ENCODE data around the gene ETS1.

The ETS1 gene

DNA sequence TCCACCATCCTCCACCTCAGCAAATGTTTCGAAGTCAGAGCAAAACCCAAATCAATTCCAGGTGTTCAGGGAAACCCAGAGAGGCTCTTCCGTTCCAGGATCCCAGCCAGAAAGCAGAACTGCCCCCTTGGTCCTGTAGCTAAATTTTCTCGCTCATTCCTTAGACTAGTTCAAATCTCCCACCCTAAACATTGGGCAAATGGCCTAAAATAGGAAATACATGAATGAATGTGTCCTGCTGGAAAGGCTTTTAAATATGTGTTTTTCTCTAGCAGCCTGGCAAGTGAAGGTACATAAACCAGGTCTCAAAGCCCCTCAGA is 89.6 kb downstream of the ETS1 start:
- DNase-seq = no peak

DNA sequence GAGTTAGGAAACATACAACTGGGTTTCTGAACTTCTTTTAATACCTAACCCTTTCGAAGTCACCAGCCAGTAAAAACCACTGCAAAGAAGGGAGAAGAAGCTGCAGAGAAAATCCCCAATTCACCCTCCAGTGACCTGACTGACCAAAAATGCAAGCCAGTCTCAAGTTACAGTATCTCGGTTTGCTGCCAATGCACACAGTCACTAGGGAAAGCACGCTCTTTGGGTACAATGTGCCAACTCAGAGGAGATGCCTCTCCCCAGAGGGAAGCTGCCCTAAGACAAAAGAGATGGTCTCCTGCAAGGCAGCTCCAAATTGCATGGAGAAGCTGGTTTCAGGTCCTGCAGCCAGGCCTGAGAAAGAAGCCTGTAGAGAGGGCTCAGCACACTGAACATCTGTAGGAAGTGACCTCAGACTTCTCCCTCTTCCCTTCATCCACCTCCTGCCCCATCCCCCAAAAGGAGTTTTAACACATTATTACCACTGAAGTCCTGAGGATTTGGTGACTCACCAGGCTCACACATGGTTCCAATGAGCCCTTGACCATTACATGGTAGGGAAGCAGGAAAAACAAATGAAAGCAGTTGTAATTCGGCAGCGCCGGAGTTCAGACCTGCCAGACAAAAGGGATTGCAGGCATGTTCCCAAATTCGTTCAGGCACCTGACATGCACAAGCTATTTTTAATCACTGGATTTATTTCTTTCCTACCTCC is 90.1 kb downstream of the ETS1 start:
- DNase-seq = no peak

GRCh38 chr11:128496692-128497060 is 90.7 kb downstream of the ETS1 start:
- DNase-seq = no peak

GRCh38 chr11:128496249-128496648 is 91.1 kb downstream of the ETS1 start:
- no peak for DNase-seq

DNA sequence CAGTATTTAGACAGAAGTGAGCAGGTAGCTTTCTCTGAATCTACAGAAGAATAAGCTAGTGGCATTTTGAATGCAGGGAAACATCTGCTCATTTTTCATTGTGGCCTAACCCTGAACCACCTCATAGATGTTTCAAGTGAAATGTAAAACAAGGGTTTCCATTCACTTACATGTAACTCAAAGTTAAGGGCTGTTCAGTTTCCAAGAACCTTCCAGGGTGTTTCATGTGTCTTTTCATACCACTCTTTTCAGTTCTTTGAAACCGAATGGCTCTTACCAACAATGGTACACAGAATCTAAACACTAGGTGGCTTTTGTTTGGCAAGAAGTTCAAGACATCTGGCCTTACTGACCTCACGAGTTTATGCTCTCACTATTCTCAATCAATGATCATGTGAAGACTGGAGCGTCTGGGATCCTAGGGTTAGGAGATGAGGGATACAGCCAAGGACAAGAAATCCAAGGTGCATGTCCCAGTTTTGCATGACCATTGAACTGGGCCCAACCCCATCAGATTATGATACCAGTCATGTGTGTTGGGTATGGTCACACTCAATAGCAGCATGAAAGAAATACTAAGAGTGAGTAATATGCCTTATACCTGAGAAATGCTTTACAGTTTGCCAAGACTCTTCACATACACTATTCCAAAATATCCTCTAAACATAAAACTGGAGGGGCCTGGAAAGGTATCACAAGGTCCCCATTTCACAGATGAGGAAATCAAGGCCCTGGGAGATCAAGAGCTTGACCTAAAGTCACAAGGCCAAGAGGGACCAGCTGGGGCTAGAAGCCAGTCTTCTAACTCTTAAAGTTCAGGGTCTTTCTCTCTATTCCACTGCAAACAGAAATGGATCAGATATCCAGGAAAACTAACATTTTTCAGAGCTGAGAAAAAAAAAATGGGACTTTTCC is 92.7 kb downstream of the ETS1 start:
- DNase-seq = no peak

DNA sequence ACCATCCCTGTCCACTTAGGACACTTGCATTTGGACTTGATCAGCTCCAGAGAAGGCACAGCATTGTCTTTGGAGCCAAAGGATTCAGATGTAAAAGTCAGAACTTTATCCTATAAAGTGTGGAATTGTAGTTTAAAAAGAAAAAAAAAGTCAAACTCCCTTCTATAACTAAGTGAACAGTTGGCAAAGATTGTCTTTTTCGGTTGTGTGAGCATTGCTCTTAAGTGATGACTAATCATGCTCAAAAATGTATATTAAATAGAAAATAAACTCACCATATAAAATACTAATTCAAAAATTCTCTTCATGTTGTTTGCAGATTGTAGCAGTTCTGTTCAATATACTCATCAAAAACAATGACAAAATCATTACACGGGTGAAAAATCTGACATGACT is 93.8 kb downstream of the ETS1 start:
- DNase-seq = no peak

GRCh38 chr11:128492903-128493569 is 94.3 kb downstream of the ETS1 start:
- DNase-seq = no peak

GRCh38 chr11:128492461-128492860 is 94.9 kb downstream of the ETS1 start:
- DNase-seq = no peak

GRCh38 chr11:128491195-128491936 is 96.0 kb downstream of the ETS1 start:
- no peak for DNase-seq

GRCh38 chr11:128490092-128490491 is 97.3 kb downstream of the ETS1 start:
- no peak for DNase-seq

DNA sequence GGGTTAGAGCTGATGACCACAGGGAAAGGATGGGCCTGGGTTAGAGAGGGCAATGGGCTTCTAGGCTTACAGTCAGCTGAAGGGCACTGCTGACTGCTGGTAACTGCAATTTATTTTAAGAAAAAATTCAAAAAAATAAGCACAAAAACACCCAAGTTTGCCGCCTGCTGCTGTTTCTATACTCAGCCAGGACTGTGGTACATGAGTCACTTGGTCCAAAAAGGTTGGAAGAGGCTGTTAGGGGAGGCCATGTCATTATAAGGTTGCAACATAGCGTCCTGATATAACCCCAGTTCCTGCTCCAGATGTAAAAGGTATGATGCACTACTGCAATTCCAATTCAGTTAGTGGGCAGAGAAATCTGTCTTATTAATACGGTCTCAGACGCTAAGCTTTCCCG is 98.9 kb downstream of the ETS1 start:
- DNase-seq = no peak

DNA sequence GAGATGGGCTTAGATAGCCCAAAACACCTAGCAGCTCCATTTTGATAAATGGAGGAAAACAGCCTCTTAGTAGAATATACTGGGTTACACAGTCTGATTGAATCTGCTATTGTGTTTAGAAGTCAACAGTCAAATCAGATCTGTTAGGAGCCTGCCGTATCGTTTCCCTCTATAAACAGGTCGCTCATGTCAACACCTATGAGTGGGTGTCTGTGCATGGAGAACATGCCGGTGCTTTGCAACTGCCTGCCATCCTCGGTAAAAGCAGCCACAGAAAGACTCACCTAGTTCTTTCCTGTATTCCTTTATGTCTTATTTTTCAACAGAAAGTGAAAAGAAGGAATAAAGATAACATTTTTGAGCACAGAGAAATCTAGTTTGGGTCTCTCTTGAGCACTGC is 99.4 kb downstream of the ETS1 start:
- DNase-seq = peak in 1 of 2 experiments; percentile 46

DNA sequence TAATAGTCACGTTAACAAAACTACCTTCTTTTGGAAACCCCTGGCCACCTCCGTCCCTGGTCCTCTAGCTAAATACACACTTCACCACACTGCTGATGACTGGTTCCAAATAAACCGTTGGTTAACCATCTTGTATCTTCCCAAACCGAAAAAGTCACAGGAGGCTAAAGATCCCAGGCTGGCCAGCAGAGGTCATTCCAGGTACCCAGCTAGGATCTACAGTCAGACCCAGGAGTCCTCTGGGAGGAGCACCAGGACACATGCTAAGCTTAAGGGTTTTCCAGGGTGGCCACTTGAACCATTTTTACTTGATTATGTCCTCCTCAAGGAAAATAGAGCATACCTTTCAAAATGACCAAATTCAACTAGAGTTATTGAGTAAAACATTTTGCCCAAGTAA is 103.2 kb downstream of the ETS1 start:
- no peak for DNase-seq

GRCh38 chr11:128483211-128483788 is 104.1 kb downstream of the ETS1 start:
- DNase-seq = no peak

- DNase-seq = no peak
These were observed 104.7 kb downstream of the ETS1 start for GRCh38 chr11:128482512-128483191.

- DNase-seq = no peak
These were observed 105.3 kb downstream of the ETS1 start for GRCh38 chr11:128482092-128482491.

- DNase-seq = no peak
These were observed 106.2 kb downstream of the ETS1 start for GRCh38 chr11:128481135-128481534.

GRCh38 chr11:128480665-128481064 is 106.7 kb downstream of the ETS1 start:
- no peak for DNase-seq

- no peak for DNase-seq
These were observed 107.3 kb downstream of the ETS1 start for GRCh38 chr11:128480066-128480465.

DNA sequence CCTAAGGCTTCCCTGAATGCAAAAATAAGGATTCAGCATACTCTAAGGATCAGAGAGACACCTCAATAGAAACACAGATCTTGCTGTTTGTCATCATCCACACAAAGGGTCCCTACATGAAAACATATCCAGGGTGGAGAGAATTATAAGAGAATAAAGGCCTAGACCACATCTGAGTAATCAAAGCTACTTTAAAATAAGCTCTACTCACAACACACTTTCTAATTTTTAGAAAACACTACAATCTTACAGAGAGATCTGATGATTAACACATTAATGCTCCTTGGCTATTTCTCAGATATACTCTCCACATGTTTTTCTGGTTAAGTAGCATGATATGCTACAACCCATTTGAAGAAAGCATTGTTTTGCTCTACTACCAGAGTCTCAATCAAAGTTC is 108.2 kb downstream of the ETS1 start:
- DNase-seq = no peak

GRCh38 chr11:128478305-128478704 is 109.1 kb downstream of the ETS1 start:
- no peak for DNase-seq

DNA sequence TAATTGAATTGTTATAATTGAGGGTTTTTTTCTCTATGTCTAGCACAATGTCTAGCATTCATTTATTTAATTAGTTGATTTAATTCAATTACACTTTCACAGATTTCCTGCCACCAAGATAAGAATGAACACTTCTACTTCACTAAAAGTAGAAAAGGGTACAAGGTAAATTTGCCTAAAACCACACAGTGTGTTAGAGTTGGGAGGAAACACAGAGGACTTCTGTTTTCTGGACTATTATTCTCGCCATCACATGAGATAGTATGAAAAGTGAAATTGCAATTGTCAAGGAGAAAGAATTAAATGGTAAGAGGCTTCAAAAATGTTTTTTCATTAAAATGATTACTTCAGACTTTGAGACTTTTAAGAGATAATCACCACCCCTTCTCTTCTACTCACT is 109.5 kb downstream of the ETS1 start:
- no peak for DNase-seq
